AG09309 (cell line): ENCODE data around the gene MAP2K6.

Source experiments
- DNase-seq: peaks from one replicate; pipeline ENCODE4 v3.0.0-alpha.2; 2010; ENCODE audit warnings: low read depth
- H3K4me3 ChIP-seq: 2 replicates; pipeline ENCODE4 v1.5.1; 2011; ENCODE audit warnings: mild to moderate bottlenecking, low read depth, low read length, moderate library complexity; ENCODE audit not compliant: control insufficient read depth
- TF ChIP-seq, protein P1 (sequence below): IDR thresholded peaks from 2 replicates; pipeline ENCODE4 v1.5.1; 2011; ENCODE audit warnings: mild to moderate bottlenecking, low read depth, low read length, inconsistent platforms; ENCODE audit not compliant: insufficient read depth, control insufficient read depth; ENCODE audit errors: missing control alignments

MAP2K6 gene

DNA sequence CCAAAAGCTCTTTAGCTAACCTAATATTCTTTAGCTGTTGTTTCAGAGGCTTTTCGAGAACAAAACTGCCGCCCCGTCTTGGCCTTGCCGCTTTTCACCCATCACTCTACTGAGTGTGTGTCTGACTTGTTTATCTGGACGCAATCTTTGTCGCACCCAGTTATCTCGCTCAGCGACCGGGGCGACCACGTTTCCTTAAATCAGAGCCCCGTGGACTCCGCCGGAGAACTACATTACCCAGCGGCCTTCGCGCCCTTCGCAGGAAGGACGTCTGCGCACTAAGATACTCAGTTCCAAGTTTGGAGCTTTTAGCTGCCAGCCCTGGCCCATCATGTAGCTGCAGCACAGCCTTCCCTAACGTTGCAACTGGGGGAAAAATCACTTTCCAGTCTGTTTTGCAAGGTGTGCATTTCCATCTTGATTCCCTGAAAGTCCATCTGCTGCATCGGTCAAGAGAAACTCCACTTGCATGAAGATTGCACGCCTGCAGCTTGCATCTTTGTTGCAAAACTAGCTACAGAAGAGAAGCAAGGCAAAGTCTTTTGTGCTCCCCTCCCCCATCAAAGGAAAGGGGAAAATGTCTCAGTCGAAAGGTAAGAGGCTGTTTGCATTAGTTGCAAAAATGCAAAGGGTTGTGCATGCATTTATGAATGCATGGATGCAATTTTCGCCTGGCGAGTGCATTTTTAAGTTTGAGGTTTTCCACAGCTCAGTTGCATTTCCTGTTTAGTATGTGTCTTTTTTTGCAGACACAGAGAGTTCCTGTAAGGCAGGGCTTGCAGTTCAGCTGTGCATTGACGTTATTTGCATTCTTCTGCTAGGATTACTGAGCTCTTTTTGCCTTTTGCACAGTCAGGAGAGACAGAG lies at the start of gene MAP2K6:
MAP2K6 (plus strand) TSS at position 290 of the 867 bp plus-strand sequence; CDS start at position 578, 288 bp downstream.
- no peak for DNase-seq

GRCh38 chr17:69367298-69367697 lies 47.2 kb upstream of the MAP2K6 start:
- TF ChIP-seq, protein P1, sequence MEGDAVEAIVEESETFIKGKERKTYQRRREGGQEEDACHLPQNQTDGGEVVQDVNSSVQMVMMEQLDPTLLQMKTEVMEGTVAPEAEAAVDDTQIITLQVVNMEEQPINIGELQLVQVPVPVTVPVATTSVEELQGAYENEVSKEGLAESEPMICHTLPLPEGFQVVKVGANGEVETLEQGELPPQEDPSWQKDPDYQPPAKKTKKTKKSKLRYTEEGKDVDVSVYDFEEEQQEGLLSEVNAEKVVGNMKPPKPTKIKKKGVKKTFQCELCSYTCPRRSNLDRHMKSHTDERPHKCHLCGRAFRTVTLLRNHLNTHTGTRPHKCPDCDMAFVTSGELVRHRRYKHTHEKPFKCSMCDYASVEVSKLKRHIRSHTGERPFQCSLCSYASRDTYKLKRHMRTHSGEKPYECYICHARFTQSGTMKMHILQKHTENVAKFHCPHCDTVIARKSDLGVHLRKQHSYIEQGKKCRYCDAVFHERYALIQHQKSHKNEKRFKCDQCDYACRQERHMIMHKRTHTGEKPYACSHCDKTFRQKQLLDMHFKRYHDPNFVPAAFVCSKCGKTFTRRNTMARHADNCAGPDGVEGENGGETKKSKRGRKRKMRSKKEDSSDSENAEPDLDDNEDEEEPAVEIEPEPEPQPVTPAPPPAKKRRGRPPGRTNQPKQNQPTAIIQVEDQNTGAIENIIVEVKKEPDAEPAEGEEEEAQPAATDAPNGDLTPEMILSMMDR, result no peak
- DNase-seq, result no peak

More for the DNA sequence above, at the start of gene MAP2K6:
- peak within 1 kb of the TSS; percentile 32 for H3K4me3 ChIP-seq
- TF ChIP-seq, protein P1, result no peak

DNA sequence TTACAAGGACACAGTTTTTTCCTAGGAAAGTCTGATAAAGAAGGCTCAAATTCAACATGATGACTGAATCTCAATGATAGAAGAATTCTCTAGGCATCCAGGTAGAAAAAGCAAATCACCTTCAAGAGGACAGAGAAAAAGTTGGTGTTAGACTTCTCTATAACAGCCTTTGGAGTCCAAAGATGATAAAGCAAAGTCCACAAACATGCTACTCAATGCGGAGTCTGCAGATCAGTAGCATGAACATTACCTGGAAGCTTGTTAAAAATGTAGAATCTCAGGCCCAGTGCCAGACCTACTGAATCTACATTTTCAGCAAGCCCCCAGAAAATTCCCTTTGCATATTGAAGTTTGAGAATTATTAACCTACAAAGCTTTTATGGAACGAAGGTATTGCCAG lies 41.4 kb upstream of the MAP2K6 start:
- no peak for DNase-seq
- TF ChIP-seq, protein P1, result no peak
- no peak overlapping the region for H3K4me3 ChIP-seq

More at GRCh38 chr17:69367298-69367697, 47.2 kb upstream of the MAP2K6 start:
- no peak overlapping the region for H3K4me3 ChIP-seq

GRCh38 chr17:69375229-69375628 lies 39.3 kb upstream of the MAP2K6 start:
- TF ChIP-seq, protein P1, result no peak
- no peak overlapping the region for H3K4me3 ChIP-seq
- DNase-seq, result no peak

DNA sequence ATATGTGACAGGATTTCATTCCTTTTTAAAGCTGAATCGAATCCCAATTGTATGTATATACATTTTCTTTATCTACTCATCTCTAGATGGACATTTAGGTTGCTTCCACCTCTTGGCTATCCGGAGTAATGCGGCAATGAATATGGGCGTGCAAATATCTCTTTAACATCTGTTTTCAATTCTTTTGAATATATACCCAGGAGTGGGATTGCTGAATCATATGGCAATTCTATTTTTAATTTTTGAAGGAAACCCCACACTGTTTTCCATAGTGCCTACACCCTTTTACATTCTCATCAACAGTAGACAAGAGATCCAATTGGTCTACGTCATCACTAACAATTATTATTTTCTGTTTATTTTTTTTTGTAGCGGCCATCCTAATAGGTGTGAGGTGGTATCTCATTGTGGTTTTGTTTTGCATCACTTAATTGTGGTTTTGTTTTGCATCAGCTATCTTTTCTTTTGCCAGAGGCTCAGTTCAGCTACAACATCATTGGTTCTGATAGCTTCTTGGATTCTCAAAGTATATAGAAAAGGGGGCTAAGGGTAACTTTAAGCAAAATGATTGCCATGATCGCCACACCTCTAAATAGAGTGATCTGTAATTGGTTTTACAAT lies 25.6 kb upstream of the MAP2K6 start:
- H3K4me3 ChIP-seq, result no peak overlapping the region
- TF ChIP-seq, protein P1, result no peak
- DNase-seq, result no peak

GRCh38 chr17:69390795-69391501 lies 23.5 kb upstream of the MAP2K6 start:
- H3K4me3 ChIP-seq, result no peak overlapping the region
- TF ChIP-seq, protein P1, result no peak
- no peak for DNase-seq
